ENCODE measurements around the gene WASHC4. TPM values are rescaled to one million over a fixed set of nuclear protein-coding genes. Genes with fewer than 3 reads are reported as not detected.

WASHC4 gene
- total and polyA plus RNA-seq, 3 donors from 2014 or later: 17.4 to 57.7 (median 55.3) TPM

DNA sequence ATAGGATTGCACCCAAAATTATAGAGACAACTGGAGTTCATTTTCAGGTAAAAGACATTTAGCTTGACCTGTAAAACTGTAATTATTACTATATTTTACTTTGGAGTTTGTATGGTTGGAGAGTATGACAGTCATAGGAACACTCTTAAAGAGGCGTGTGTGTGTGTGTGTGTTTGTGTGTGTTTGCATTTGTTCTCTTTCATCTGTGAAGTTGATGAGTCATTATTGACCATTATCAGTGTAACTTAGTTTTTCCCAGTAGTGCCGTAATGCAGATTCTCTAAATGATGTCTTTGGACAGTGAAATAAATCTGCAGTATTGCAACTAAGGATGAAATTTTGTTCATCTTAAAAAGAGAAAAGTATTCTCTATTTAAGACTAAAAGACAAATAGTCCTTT is 13.0 kb downstream of the WASHC4 start:
- intact Hi-C loops (cut with DNase I; ENCODE audit: low total_unique reads): no loop called here
- Histone ChIP-seq H3K36me3 (ENCODE audit: low read depth, missing control alignments) (no peaks in the 10 kb centered on the region), H3K27ac (no peak overlapping the region), H3K27me3 (no peaks in the 10 kb centered on the region), H3K9me3 (no peaks in the 10 kb centered on the region), H3K4me3 (no peak overlapping the region), H3K4me1 (no peaks in the 10 kb centered on the region)
- no peak for DNase-seq
- 75 to 96% methylated on average over 2 of the region's 2 CpGs for WGBS, 2 donors
- TF ChIP-seq, protein P1, sequence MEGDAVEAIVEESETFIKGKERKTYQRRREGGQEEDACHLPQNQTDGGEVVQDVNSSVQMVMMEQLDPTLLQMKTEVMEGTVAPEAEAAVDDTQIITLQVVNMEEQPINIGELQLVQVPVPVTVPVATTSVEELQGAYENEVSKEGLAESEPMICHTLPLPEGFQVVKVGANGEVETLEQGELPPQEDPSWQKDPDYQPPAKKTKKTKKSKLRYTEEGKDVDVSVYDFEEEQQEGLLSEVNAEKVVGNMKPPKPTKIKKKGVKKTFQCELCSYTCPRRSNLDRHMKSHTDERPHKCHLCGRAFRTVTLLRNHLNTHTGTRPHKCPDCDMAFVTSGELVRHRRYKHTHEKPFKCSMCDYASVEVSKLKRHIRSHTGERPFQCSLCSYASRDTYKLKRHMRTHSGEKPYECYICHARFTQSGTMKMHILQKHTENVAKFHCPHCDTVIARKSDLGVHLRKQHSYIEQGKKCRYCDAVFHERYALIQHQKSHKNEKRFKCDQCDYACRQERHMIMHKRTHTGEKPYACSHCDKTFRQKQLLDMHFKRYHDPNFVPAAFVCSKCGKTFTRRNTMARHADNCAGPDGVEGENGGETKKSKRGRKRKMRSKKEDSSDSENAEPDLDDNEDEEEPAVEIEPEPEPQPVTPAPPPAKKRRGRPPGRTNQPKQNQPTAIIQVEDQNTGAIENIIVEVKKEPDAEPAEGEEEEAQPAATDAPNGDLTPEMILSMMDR (IDR thresholded peaks at IDR 0.05): no peak
- no peak for TF ChIP-seq POLR2A (IDR thresholded peaks at IDR 0.05)

DNA sequence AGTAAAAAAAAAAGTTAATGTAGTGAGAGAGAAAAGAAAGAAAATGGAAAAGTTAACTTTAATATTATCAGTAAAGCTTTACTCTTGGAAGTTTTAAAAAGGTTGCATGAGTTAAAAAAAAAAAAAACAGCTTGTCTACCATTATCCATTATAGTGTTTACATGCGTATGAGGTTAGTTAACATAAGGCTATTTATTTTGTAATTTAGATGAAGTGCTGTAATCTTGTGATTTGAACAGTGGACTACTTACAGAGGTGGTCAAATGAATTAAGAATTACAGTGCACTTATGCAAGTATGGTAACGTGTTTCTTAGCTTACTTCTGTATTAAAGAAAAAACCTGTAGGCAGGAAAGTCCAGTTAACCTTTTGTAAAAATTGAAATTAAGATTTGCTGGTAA is 30.7 kb downstream of the WASHC4 start:
- Histone ChIP-seq H3K4me3 (no peak overlapping the region), H3K9me3 (no peaks in the 10 kb centered on the region), H3K4me1 (no peaks in the 10 kb centered on the region), H3K27ac (no peak overlapping the region), H3K36me3 (ENCODE audit: low read depth, missing control alignments) (no peaks in the 10 kb centered on the region), H3K27me3 (no peaks in the 10 kb centered on the region)
- no peak for TF ChIP-seq POLR2A (IDR thresholded peaks at IDR 0.05)
- TF ChIP-seq, protein P1 (IDR thresholded peaks at IDR 0.05): no peak
- DNase-seq: no peak
- WGBS, 2 donors: 89 to 92% methylated on average over 2 of the region's 2 CpGs
- intact Hi-C loops (cut with DNase I; ENCODE audit: low total_unique reads): no loop called here

DNA sequence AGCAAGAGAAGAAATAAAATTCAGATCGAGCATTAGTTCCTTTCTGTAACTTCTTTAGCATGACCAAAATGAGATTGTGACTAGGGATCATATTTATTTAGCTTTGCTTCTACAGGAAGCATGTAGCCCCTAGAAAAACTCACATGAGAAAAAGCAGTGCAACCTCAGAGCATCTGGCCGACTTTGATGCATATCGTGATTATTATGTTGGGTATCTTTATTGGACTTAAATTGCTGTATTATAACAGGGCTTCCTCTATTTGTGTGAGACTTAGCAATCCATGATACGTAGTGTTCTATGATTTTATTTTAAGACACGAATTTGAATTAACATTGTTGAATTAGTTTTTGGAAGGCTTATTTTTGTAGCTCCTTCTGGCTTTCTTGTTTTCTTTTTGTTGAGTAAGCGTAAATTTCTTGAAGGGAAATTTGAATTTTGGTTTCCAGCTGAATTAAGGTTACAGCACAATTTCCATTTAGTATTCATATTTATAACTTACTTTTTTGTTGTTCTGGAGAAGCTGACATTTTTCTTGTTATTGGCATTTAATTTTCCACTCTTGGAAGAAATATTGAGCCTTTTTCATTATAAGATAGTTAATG is 33.9 kb downstream of the WASHC4 start:
- intact Hi-C loops (cut with DNase I; ENCODE audit: low total_unique reads): no loop called here
- 89 to 95% methylated on average over 6 of the region's 6 CpGs for WGBS, 2 donors
- H3K36me3 ChIP-seq (ENCODE audit: low read depth, missing control alignments): no peaks in the 10 kb centered on the region
- no peak overlapping the region for H3K4me3 ChIP-seq
- no peaks in the 10 kb centered on the region for H3K4me1 ChIP-seq
- H3K9me3 ChIP-seq: no peaks in the 10 kb centered on the region
- no peak for TF ChIP-seq POLR2A (IDR thresholded peaks at IDR 0.05)
- TF ChIP-seq, protein P1 (IDR thresholded peaks at IDR 0.05): no peak
- DNase-seq: no peak
- no peaks in the 10 kb centered on the region for H3K27me3 ChIP-seq
- no peak overlapping the region for H3K27ac ChIP-seq

DNA sequence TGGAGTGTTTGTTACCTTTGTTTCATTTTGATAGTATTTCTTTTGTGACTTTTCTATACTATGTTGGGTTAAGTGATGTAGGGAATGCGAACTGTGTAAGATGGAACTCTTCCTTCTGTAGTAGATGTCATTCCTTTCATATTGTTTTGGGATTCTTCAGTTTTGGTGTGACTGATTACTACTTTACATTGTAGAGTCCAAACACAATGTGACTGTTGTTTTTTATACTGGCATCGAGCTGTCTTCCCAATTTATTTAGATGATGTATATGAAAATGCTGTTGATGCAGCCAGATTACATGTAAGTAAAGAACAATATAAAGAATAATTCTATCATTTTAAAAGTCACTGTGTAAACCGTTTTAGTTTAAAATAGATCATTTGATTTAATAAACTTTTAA is 34.7 kb downstream of the WASHC4 start:
- Histone ChIP-seq H3K27ac (no peak overlapping the region), H3K36me3 (ENCODE audit: low read depth, missing control alignments) (no peaks in the 10 kb centered on the region), H3K4me1 (no peaks in the 10 kb centered on the region), H3K27me3 (no peaks in the 10 kb centered on the region), H3K4me3 (no peak overlapping the region), H3K9me3 (no peaks in the 10 kb centered on the region)
- DNase-seq: no peak
- intact Hi-C loops (cut with DNase I; ENCODE audit: low total_unique reads): no loop called here
- 93 to 94% methylated on average over 3 of the region's 3 CpGs for WGBS, 2 donors
- no peak for TF ChIP-seq POLR2A (IDR thresholded peaks at IDR 0.05)

DNA sequence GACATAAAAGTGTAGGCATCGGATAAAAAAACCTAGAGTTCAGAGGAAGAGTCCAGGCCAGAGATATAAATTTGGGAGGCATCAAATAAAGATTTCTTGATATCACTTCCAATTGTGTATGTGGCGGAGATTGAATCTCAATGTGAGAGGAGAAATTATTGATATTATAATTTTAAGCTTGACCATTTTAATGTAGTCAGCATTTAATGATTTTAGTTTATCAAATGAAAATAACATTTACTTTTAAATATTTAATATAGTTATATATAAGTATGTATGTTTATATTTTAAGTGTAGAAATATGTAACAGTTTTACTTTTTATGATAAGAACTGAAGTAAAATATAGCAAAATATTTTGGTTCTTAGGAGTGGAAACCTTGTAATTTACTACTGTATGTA is 48.7 kb downstream of the WASHC4 start:
- H3K9me3 ChIP-seq: no peaks in the 10 kb centered on the region
- H3K27ac ChIP-seq: no peak overlapping the region
- intact Hi-C loops (cut with DNase I; ENCODE audit: low total_unique reads): no loop called here
- no peak for TF ChIP-seq POLR2A (IDR thresholded peaks at IDR 0.05)
- TF ChIP-seq, protein P1 (IDR thresholded peaks at IDR 0.05): no peak
- no peaks in the 10 kb centered on the region for H3K4me1 ChIP-seq
- no peak overlapping the region for H3K4me3 ChIP-seq
- no peaks in the 10 kb centered on the region for H3K27me3 ChIP-seq
- WGBS, 2 donors: 94 to 98% methylated on average over 2 of the region's 2 CpGs
- H3K36me3 ChIP-seq (ENCODE audit: low read depth, missing control alignments): peaks cover 5% of the 10 kb centered on the region
- no peak for DNase-seq

Data from testis (tissue), 3 donors.